Measurements from ENCODE around the gene GSE1.

The GSE1 gene

DNA sequence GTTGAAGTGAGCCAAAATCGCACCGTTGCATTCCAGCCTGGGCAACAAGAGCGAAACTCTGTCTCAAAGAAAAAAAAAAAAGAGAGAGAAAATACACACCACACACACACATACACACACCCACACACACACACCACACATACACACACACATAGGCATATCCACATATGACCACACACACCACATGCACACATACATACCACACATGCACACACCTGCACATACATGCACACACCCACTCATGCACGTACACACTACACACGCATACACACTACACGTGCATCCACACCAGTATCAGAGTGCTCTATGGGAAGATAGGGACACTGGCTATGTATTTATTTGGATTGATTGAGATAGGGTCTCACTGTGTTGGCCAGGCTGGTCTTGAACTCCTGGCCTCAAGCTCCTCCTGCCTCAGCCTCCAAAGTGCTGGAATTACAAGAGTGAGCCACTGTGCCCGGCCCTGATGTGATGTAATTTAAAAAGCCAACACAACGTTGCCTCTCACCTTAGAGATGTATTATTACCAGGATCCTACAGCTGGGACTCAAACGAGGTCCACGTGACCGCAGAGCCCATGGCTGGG, 93.4 kb downstream of the GSE1 start:
- no peak for DNase-seq (ENCODE audit: low read depth)

DNA sequence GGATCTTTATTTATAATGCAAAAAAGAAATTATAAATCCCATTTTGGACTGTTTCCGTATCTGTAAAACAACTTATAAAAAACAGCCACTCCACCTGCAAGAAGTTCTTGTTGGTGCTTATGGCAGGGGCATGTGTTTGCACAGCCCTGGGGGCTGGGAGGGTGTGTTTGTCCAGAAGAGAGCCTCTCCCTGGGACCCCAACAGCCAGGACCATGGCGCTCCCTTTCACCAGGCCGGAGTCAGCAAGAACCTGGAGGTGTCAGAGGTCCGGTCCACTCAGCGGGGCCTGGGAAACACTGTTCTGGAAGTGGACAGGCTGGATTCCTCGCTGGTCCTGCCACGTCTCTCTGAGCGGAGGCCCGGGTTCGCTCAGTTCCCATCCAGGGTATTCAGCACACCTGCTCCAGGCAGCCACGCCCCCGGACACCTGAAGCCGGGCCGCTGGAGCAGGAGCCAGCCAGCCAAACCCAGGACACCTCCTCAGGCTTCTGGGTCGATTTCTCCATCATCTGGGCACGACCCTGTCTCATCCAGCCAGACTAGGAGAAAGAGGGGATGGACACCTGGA, 94.5 kb downstream of the GSE1 start:
- no peak for DNase-seq (ENCODE audit: low read depth)

DNA sequence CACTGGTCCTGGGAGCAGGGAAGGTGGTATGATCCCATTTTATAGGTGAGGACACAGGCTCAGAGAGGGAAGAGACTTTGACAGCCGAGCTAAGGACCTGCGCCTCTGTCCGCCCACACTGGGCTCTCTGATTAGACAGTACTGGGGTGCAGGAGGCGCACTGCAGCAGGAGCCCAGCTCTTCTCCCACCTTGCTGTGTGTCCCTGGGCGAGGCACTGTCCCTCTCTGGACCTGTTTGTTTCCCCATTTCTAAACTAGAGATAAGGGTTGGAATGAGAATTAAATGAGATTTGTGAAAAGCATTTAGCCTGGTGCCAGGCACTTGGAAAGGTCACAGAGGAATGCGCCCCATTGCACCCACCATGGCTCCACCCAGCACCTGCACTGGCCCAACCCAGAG, 95.2 kb downstream of the GSE1 start:
- DNase-seq (ENCODE audit: low read depth) = no peak

DNA sequence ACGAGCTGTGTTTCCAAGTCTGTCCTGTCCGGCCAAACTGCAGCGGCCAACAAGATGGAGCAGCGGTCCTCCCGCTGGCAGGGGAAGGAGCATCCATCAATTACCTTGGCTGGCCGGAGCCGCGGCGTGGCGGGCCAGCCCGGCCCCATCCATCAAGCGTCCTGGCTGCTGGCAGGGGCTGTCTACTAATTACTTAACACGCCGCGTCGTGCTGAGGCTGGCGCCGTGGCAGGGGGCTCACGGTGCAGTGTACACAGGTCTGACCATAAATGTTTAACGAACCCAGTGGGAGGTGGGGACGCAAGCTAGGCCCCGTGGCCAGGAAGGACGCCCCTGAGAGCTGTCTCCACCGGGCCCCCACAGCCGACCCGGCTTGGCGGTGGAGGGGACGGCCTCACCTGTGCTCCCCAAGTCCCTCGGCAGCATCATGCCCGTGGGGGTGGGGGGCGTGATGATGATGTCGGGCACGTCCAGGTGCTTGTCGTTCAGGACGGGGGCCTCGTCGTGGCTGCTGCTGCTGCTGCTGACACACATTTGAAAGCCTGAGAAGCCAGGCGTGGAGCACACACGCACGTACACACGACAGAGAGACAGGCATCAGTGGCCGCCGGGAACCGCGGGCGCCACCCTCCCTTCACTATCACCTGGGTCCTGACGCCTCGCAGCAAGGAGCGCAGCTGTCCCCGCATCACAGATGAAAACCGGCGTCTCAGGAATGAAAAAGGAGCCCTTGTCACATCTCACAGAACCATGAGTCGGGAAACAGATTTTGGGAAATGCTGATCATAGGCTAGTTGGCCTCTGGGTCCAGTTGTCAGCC, 96.9 kb downstream of the GSE1 start:
- DNase-seq (ENCODE audit: low read depth) = no peak

DNA sequence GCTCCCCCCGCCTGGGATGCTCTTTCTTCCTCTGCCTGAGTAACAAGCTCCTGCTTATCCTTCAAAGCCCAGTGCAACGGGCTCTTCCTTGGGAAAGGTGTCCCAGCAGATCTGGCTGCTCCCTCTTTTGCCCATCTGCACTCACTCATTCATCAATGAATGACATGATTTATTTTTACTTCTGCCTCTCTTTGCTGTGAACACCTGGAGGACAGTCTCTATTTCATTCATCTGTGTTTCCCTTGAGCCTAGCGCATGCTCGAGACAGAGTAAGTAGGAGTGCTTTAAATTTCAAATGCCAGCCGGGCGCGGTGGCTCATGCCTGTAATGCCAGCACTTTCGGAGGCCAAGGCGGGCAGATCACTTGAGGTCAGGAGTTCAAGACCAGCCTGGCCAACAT, 97.6 kb downstream of the GSE1 start:
- DNase-seq (ENCODE audit: low read depth) = no peak

DNA sequence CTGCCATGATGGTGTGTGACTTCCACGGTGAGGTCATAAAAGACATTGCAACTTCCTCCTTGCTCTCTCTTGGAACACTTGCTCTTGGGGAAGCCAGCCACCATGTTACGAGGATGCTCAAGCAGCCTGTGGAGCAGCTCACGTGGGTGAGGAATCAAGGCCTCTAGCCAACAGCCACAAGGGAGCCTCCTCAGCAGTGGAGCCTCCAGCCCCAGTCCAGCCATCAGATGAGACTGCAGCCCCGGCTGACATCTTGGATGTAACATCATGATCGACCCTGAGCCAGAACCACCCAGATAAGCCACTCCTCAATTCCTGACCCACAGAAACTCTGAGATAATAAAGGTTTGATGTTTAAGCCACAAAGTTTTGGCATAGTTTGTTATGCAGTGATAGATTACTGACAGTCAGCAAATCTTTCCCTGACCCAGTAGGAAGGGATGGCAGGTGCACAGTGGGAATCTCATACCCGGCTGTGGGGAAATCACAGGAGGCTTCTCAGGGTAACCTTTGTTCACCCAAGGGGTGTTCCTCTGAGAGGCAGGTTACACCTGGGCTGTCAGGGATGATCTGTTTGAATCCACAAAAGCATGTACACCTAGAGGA, 99.0 kb downstream of the GSE1 start:
- DNase-seq (ENCODE audit: low read depth) = no peak

DNA sequence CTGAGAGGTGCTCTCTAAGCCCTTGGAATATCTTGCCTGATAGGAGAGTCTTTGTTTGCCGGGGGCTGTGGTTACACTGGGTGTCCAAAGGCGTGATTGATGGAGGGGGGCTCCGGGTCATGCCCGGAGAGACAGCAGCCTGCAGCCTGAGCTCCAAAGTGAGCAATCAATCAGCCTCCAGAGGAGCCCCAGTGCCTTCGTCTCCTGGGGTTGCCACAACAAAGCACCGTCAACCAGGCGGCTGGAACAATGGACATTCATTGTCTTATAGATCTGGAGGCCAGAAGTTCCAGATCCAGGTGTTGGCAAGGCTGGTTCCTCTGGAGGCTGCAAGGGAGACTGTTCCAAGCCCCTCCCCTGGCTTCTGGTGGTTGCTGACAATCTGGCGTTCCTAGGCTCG, 99.7 kb downstream of the GSE1 start:
- no peak for DNase-seq (ENCODE audit: low read depth)

DNA sequence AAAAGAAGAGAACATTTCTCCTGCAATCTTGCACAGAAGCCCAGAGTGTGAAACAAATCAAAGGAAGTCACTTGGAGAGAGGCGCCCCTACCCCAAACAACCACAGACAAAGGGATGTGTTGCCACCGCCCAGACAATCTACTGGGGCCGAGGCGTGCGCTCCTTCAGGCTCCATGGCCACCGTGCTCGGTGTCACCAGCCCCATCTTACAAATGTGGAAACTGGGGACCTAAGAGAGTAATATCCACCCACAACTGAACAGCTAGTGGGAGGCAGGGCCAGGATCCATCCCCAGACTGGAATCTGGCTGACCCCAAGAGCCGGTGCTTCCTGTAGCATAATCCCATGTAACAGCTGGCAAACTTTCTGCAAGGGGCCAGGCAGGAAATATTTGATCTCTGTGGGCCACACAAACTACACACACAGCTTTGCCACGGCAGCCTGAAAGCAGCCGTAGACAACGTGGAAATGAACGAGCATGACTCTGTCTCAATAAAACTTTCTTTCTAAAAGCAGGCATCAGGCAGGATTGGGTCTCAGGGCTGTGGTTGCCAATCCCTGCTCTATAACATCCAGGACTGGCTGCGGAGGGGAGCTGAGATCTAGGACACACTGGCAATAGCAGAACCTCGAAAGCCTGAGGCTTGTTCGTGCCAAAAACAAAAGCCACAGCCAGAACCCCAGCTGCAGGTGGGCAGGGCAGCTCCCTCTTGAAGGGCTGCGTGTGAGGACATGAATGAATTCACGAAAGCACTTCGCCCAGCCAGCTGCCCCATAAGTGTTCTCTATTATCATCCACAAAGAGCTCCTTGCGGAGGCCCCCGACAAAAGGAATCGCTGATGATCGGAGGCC, 102.3 kb downstream of the GSE1 start:
- DNase-seq (ENCODE audit: low read depth) = no peak

DNA sequence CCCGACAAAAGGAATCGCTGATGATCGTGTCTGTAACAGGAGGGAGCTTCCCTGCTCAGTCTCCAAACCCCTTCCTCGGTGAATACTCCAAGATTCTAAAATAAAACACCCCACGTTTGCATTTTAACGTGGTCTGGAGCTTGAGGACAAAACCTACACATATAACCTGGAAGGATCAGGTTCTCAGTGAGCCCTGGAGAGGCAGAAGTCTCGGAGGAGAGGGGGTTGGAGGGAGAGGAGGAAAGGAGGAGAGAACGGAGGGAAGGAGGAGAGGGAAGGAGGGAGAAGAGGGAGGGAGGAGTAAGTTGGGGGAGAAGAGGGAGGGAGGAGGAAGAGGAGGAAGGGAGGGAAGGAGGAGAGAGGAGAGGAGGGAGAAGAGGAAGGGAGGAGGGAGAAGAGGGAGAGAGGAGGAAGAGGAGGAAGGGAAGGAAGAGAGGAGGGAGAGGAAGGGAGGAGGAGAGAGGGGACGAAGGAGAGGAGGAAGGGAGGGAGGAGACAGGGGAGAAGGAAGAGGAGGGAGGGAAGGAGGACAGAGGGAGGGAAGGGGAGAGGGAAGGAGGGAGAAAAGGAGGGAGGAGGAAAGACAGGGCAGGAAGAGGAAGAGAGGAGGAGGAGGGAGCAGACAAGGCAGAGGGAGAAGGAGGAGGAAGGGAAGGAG, 103.0 kb downstream of the GSE1 start:
- DNase-seq (ENCODE audit: low read depth) = no peak

DNA sequence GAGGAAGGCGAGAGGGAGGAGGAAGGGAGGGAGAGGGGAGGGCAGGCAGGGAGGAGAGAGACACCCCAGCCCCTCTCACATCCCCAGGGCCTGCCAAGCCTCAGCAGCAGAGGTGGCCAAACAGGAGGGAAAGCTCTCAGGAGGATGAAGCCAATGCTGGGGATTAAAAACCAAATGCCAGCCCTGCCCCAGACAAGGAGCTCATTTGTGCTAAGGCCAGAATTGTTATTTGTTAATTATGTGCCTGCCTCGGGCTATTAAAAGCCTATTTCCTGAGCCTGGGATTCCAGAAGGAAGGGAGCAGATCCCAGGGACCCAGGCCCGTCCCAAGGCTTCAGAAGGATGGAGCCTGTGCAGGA, 103.5 kb downstream of the GSE1 start:
- DNase-seq (ENCODE audit: low read depth) = no peak

DNA sequence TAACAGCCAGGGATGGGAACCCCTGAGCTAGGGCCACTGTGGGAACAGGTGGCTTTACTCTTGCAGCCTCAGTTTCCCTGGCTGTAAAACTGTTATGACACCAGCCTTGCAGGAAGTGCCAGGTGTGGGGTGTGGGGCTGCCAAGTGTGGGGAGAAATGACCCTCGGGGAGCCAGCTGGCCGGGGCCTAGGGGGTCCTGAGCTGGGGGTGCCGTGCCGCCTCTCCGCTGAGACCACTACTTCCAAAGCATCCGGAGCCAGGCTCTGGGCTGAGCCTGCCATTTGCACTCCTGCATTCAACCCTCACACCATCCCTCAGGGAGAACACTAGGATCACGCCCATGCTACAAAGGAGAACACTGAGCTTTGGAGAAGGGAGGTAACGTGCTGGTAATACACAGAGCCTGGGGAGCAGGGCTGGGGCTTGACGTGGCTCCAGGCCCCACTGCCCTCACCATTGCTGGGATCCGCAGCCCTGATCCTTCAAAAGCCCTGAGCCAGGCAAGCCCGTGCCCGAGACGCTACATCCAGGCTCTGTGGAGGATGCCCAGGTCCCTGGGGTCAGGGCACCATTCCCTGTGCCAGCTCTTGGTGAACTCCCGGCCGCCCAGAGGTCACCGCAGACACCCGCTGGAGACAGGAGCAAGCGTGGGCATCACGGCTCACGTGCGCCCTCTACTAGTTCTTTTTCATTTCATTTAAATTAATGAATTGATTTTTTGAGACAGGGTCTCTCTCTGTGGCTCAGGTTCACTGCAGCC, 104.5 kb downstream of the GSE1 start:
- DNase-seq (ENCODE audit: low read depth) = no peak

DNA sequence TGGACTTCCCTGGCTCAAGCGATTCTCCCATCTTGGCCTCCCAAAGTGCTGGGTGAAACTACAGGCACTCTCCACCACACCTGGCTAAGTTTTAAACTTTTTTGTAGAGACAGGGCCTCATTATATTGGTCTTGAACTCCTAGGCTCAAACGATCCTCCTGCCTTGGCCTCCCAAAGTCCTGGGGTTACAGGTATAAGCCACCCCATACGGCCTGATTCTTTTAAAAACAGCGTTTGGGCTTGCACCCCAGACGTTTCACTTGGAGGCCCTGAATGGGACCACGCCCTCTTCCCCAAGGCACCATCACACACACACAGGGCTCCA, 105.0 kb downstream of the GSE1 start:
- DNase-seq (ENCODE audit: low read depth) = no peak

DNA sequence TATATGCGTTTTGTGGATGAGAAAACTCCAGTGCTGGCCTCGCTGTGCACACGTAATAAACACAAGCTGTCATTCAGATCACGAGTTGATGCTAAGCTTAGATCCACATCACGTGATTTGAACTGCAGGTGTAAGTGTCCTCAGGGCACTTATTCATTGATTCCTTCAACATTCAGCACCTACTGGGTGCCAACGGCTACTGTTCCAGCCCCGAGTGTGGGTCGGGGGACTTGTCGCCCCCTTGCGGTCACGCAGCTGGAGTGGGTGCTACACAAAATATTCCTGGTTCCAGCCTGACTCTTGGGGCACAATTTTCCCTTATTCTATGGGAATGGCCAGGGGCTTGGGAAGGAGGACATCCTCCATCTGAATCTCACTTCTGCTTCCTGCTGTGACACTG, 105.6 kb downstream of the GSE1 start:
- DNase-seq (ENCODE audit: low read depth) = no peak

DNA sequence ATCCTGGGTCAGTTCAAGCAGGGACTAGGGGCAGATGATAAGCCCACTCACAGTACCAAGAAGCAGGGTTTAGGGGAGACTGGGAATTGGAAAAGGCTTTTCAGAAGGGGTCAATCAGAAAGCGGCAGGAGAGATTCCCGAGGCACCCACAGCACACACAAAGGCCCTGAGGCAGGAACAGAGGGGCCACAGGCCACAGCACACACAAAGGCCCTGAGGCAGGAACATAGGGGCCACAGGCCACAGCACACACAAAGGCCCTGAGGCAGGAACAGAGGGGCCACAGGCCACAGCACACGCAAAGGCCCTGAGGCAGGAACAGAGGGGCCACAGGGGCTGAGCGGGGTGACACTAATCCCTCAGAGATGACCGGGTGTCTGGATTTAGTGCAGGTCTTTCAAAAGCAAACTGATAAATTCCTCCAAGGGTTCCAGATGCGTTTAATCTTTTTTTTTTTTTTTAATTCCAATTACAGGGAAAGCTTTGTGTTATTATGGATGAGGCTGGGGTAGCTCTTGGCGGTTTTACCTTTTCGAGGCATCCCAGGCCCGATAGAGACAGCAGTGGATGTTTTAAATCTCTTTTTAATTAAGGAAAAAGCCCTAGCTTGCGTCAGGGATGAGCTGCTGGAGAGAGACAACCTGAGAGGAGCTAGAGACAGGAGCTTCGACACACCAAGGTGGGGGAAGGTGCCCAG, 106.6 kb downstream of the GSE1 start:
- DNase-seq (ENCODE audit: low read depth) = no peak

DNA sequence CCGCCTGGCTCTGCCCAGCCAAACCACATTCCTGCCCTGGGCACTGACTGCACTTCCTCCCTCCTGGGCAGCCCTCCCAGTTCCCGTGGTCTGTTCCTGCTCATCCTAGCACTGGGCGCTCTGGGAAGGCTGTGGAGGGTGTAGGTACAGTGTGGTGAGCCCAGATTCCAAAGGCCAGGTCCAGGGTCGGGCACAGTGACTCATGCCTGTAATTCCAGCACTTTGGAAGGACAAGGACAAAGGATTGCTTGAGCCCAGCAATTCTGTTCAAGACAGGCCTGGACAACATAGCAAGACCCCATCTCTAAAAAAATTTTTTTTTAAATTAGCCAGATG, 107.1 kb downstream of the GSE1 start:
- no peak for DNase-seq (ENCODE audit: low read depth)

DNA sequence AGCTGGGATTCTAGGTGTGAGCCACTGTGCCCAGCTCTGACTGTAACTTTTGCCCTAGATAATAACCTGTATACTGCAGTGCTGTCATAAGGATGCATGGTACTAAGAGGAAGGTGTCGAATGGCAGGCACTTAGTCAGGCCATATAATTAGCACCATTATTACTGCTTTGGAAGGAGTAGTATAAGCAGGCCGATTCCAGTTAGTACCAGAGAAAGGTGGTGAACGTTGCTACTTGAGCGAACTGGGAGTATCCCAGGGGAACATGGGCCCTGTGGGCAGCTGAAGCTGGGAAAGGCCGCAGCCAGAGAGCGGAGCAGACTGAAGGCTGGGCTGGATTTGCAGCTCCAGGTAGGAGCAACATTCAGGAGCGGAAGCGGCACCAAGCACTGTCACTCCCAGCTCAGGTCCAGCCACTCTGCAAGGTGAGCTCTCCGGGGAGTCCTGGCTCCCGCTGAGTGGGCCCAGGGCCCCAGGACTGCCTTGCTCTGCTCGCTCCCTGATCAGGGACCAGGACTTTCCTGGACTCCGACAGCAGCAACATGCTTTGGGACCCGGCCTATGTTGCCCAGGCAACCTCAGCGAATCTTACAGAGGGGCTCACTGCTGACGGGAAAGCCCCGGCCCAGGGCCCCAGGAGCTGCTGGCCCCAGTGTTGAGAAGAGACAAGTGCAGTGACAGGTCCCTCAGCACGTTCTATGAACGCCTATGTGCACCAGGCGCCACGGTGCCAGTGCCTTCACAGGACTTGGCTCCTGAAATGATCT, 109.2 kb downstream of the GSE1 start:
- DNase-seq (ENCODE audit: low read depth) = no peak

DNA sequence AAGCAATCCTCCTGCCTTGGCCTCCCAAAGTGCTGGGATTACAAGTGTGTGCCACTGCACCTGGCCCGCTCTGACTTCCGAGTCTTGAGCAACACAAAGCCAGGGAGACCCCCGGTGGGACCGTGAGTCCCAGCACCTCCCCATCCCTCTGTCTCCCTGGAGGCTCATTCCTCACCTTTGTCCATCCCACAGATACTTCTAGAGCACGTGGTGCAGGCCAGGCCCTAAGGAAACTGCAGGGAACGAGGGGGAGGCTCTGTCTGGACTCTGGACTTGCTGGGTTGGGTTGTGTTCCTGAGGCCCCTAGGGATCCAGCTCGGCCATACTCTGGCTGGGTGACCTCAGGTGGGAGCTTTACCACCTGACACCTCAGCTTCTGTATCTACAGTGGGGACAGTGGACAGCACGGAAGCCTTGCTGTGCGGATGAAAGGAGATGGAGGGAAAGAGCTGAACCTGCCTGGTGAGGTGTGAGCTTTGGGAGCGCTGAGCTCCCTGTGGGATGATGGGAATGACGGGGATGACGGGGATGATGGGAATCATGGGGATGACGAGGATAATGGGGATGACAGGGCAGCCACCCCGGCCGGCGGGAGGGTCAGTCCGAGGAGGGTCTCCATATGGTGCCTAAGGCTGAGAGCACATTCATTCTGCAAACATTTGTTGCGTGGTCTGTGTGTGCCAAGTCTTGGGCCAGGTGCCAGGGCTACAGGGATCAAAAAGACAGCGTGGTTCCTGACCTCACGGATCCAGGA, 111.2 kb downstream of the GSE1 start:
- no peak for DNase-seq (ENCODE audit: low read depth)

DNA sequence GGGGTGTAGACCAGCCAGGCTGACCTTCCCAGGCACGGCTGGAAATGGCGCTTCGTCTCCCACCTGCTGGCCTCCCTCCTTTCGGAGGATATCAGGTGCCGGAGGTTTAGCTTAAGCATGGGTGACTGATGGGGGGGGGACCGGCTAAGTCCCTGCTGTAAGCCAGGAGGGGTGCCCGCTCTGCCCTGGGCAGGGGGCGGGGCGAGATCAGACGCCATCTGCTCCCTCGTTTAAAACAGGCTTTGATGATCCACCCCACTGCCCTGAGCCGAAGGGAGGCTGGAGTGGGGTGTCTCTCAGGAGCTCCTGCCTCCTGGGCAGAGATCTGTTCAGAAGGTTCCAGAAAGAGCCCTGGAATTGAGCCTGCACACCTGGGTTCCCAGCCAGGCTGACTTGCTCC, 111.8 kb downstream of the GSE1 start:
- no peak for DNase-seq (ENCODE audit: low read depth)

Data from stimulated activated CD8-positive, alpha-beta memory T cell treated with anti-CD3 and anti-CD28 coated beads, Interleukin-15, amount 100 ng/mL, for 24 hours (primary cell).